GM23338 (cell line): ENCODE results near the gene SLC2A13.

Experiments used
- EZH2 ChIP-seq: fragments of 200-600 bp; sonication (generic); IDR thresholded peaks from one replicate; pipeline ENCODE4 v1.8.0; 2017; ENCODE audit warnings: antibody characterized with exemption, mild to moderate bottlenecking, low read depth; ENCODE audit not compliant: unreplicated experiment
- POLR2AphosphoS5 ChIP-seq: IDR thresholded peaks from 2 replicates; pipeline ENCODE4 v1.6.1; 2016; ENCODE audit warnings: antibody characterized with exemption, low read depth
- TF ChIP-seq, protein P1 (sequence below), 2 experiments: fragments of 200-600 bp in 1 of 2; sonication (generic) in 1 of 2; conservative IDR thresholded peaks; 2 replicates each; pipeline versions ENCODE4 v1.5.1 to v1.6.1; 2016 to 2017; ENCODE audit warnings: antibody characterized with exemption in 2 of 2, low read depth in 2 of 2, mild to moderate bottlenecking in 2 of 2, moderate library complexity in 1 of 2
- TF ChIP-seq, protein P2 (sequence below): fragments of 250-450 bp; sonication (Bioruptor Pico); IDR thresholded peaks from 2 replicates; pipeline ENCODE4 v1.5.0; 2020; ENCODE audit warnings: mild to moderate bottlenecking, moderate library complexity

DNA sequence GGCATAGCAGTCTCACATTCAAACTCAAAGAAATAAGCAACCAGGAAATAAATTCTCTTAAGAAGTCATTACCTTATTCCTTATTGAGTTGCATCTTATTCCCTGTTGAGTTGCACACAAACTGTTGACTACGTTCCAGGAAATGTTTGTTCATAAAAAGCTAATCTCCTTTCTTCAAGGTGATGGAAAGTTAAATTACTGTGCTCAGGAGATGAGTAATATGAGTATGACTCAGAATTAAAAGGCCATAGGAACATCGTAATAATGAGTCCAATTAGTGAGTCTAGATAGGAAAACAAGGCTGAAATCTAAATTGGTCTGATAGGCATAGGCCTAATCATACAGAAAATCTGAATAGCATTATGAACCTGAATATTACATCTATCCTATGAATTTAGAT lies 203.1 kb downstream of the SLC2A13 start:
- TF ChIP-seq, protein P1, sequence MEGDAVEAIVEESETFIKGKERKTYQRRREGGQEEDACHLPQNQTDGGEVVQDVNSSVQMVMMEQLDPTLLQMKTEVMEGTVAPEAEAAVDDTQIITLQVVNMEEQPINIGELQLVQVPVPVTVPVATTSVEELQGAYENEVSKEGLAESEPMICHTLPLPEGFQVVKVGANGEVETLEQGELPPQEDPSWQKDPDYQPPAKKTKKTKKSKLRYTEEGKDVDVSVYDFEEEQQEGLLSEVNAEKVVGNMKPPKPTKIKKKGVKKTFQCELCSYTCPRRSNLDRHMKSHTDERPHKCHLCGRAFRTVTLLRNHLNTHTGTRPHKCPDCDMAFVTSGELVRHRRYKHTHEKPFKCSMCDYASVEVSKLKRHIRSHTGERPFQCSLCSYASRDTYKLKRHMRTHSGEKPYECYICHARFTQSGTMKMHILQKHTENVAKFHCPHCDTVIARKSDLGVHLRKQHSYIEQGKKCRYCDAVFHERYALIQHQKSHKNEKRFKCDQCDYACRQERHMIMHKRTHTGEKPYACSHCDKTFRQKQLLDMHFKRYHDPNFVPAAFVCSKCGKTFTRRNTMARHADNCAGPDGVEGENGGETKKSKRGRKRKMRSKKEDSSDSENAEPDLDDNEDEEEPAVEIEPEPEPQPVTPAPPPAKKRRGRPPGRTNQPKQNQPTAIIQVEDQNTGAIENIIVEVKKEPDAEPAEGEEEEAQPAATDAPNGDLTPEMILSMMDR (conservative IDR thresholded peaks at IDR 0.05; ENCODE audit: low read depth in 2 of 2) = no peak
- TF ChIP-seq POLR2AphosphoS5 (no peak), EZH2 (no peak)
- TF ChIP-seq, protein P2, sequence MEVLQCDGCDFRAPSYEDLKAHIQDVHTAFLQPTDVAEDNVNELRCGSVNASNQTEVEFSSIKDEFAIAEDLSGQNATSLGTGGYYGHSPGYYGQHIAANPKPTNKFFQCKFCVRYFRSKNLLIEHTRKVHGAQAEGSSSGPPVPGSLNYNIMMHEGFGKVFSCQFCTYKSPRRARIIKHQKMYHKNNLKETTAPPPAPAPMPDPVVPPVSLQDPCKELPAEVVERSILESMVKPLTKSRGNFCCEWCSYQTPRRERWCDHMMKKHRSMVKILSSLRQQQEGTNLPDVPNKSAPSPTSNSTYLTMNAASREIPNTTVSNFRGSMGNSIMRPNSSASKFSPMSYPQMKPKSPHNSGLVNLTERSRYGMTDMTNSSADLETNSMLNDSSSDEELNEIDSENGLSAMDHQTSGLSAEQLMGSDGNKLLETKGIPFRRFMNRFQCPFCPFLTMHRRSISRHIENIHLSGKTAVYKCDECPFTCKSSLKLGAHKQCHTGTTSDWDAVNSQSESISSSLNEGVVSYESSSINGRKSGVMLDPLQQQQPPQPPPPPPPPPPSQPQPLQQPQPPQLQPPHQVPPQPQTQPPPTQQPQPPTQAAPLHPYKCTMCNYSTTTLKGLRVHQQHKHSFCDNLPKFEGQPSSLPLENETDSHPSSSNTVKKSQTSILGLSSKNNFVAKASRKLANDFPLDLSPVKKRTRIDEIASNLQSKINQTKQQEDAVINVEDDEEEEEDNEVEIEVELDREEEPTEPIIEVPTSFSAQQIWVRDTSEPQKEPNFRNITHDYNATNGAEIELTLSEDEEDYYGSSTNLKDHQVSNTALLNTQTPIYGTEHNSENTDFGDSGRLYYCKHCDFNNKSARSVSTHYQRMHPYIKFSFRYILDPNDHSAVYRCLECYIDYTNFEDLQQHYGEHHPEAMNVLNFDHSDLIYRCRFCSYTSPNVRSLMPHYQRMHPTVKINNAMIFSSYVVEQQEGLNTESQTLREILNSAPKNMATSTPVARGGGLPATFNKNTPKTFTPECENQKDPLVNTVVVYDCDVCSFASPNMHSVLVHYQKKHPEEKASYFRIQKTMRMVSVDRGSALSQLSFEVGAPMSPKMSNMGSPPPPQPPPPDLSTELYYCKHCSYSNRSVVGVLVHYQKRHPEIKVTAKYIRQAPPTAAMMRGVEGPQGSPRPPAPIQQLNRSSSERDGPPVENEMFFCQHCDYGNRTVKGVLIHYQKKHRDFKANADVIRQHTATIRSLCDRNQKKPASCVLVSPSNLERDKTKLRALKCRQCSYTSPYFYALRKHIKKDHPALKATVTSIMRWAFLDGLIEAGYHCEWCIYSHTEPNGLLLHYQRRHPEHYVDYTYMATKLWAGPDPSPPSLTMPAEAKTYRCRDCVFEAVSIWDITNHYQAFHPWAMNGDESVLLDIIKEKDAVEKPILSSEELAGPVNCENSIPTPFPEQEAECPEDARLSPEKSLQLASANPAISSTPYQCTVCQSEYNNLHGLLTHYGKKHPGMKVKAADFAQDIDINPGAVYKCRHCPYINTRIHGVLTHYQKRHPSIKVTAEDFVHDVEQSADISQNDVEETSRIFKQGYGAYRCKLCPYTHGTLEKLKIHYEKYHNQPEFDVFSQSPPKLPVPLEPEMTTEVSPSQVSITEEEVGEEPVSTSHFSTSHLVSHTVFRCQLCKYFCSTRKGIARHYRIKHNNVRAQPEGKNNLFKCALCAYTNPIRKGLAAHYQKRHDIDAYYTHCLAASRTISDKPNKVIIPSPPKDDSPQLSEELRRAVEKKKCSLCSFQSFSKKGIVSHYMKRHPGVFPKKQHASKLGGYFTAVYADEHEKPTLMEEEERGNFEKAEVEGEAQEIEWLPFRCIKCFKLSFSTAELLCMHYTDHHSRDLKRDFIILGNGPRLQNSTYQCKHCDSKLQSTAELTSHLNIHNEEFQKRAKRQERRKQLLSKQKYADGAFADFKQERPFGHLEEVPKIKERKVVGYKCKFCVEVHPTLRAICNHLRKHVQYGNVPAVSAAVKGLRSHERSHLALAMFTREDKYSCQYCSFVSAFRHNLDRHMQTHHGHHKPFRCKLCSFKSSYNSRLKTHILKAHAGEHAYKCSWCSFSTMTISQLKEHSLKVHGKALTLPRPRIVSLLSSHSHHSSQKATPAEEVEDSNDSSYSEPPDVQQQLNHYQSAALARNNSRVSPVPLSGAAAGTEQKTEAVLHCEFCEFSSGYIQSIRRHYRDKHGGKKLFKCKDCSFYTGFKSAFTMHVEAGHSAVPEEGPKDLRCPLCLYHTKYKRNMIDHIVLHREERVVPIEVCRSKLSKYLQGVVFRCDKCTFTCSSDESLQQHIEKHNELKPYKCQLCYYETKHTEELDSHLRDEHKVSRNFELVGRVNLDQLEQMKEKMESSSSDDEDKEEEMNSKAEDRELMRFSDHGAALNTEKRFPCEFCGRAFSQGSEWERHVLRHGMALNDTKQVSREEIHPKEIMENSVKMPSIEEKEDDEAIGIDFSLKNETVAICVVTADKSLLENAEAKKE (CRISPR knock-in tag) = no peak
